ENCODE results near the gene ABI3BP.

Gene ABI3BP

DNA sequence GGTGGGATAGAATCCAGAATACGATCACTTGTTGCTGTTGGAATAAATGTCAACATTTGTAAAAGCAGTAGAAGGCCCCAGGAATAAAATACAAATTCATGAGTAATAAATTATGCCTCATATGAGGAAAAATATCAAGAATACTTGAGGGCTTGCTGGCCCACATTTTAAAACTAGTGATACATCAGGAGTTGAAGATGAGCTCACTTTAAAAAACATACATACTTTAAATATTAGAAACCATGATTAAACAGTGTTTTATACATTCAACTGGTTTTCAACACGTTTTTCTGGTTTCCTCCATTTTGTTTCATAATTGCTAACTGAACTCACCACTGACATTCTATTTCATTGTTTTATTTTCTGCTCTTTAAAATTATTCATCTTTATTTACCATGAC lies 142.5 kb downstream of the ABI3BP start:
- H3K9me3 ChIP-seq (replicated peaks; ENCODE audit: insufficient read depth, low read length) = no peaks in the 10 kb centered on the region
- H3K9ac ChIP-seq (ENCODE audit: low read length) = no peak overlapping the region
- no peak for TF ChIP-seq EZH2phosphoT487 (IDR thresholded peaks at IDR 0.05; ENCODE audit: low read length)
- no peak for TF ChIP-seq EZH2 (optimal IDR thresholded peaks at IDR 0.05; ENCODE audit: low read depth, low read length)
- TF ChIP-seq, protein P1, sequence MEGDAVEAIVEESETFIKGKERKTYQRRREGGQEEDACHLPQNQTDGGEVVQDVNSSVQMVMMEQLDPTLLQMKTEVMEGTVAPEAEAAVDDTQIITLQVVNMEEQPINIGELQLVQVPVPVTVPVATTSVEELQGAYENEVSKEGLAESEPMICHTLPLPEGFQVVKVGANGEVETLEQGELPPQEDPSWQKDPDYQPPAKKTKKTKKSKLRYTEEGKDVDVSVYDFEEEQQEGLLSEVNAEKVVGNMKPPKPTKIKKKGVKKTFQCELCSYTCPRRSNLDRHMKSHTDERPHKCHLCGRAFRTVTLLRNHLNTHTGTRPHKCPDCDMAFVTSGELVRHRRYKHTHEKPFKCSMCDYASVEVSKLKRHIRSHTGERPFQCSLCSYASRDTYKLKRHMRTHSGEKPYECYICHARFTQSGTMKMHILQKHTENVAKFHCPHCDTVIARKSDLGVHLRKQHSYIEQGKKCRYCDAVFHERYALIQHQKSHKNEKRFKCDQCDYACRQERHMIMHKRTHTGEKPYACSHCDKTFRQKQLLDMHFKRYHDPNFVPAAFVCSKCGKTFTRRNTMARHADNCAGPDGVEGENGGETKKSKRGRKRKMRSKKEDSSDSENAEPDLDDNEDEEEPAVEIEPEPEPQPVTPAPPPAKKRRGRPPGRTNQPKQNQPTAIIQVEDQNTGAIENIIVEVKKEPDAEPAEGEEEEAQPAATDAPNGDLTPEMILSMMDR (IDR thresholded peaks at IDR 0.05; ENCODE audit: low read length) = no peak
- H3K4me3 ChIP-seq (ENCODE audit: low read length) = no peak overlapping the region
- no peaks in the 10 kb centered on the region for H3K36me3 ChIP-seq (replicated peaks; ENCODE audit: insufficient read depth, low read length)
- H3K27ac ChIP-seq (ENCODE audit: low read length) = no peak overlapping the region
- H2AFZ ChIP-seq (ENCODE audit: low read length) = no peak overlapping the region
- no peaks in the 10 kb centered on the region for H3K27me3 ChIP-seq (replicated peaks; ENCODE audit: insufficient read depth, low read length)
- H3F3A ChIP-seq (ENCODE audit: insufficient read depth, low read length) = no peaks in the 10 kb centered on the region
- H3K9me2 ChIP-seq (replicated peaks; ENCODE audit: insufficient read depth, low read length) = no peaks in the 10 kb centered on the region
- no peak for DNase-seq
- H3K4me2 ChIP-seq (ENCODE audit: low read depth, low read length) = no peak overlapping the region
- no peaks in the 10 kb centered on the region for H3K79me2 ChIP-seq (ENCODE audit: low read length)
- no peaks in the 10 kb centered on the region for H4K20me1 ChIP-seq (ENCODE audit: insufficient read depth, low read length)
- H3K4me1 ChIP-seq (ENCODE audit: low read length) = no peaks in the 10 kb centered on the region

DNA sequence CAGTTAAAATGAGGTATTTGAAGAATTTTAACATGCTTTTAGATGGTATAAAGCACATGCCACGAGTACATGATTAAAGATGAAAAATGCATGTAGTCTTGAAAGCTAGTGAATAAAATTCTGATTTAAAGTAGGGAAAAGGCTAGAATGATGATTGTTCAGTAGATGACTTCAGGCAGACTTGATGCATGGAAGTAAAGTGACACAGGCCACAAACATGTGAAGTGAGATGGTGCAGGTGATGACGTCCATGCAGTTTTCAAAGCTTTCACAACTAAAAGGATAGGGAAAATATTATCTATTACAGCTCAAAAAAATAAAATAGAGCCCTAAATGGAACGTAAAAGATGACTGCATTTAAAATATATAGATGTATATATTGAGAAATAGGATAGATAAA lies 143.1 kb downstream of the ABI3BP start:
- H3K9me3 ChIP-seq (replicated peaks; ENCODE audit: insufficient read depth, low read length) = no peaks in the 10 kb centered on the region
- no peaks in the 10 kb centered on the region for H3F3A ChIP-seq (ENCODE audit: insufficient read depth, low read length)
- H3K27ac ChIP-seq (ENCODE audit: low read length) = no peak overlapping the region
- no peaks in the 10 kb centered on the region for H4K20me1 ChIP-seq (ENCODE audit: insufficient read depth, low read length)
- no peaks in the 10 kb centered on the region for H3K79me2 ChIP-seq (ENCODE audit: low read length)
- H3K36me3 ChIP-seq (replicated peaks; ENCODE audit: insufficient read depth, low read length) = no peaks in the 10 kb centered on the region
- no peak for DNase-seq
- H3K4me2 ChIP-seq (ENCODE audit: low read depth, low read length) = no peak overlapping the region
- H3K9me2 ChIP-seq (replicated peaks; ENCODE audit: insufficient read depth, low read length) = no peaks in the 10 kb centered on the region
- H3K9ac ChIP-seq (ENCODE audit: low read length) = no peak overlapping the region
- H2AFZ ChIP-seq (ENCODE audit: low read length) = no peak overlapping the region
- no peaks in the 10 kb centered on the region for H3K27me3 ChIP-seq (replicated peaks; ENCODE audit: insufficient read depth, low read length)
- TF ChIP-seq EZH2 (optimal IDR thresholded peaks at IDR 0.05; ENCODE audit: low read depth, low read length) (no peak), EZH2phosphoT487 (IDR thresholded peaks at IDR 0.05; ENCODE audit: low read length) (no peak)
- TF ChIP-seq, protein P1 (IDR thresholded peaks at IDR 0.05; ENCODE audit: low read length) = no peak
- H3K4me3 ChIP-seq (ENCODE audit: low read length) = no peak overlapping the region
- no peaks in the 10 kb centered on the region for H3K4me1 ChIP-seq (ENCODE audit: low read length)

DNA sequence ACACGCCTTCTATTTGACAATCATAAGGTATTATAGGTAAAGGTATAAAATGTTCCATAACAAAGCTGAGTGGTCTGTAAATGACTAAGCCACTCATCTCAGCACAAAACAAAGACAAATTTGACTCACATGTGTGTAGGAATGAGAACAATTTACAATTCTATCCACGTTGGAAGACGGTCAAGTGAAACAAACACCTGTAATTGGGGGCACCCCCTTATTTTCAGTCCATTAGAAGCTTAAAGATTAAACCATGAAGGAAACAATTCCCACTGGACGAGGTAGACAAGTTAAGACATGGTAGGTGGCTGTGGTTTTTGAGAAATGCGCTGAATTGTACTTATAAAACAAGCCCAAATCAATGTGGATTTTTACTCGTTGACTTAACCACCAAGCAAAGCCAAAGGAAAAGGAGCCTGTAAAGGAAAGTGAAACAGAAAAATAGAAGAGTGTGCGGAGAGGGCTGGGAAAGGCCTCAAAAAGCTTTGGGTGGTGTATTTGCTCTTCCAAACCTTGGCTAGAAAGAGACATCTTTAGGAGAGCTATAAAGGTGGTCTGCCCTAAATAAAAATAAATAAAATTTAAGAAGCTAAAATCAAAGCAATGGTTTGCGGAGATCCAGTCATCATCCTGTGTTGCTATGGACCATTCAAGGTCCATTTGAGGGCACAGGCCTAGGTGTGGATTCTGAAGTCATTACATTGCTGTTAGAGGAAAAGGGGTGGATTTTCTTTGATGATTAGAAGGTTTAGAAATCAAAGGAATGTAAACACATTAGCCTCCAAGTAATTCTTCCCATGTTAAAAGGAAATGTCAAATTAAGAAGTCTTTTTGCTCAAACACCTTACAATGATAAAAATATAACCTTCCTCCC lies 148.9 kb downstream of the ABI3BP start:
- H3K36me3 ChIP-seq (replicated peaks; ENCODE audit: insufficient read depth, low read length) = no peaks in the 10 kb centered on the region
- no peak for DNase-seq
- no peaks in the 10 kb centered on the region for H3K9me2 ChIP-seq (replicated peaks; ENCODE audit: insufficient read depth, low read length)
- H3K27me3 ChIP-seq (replicated peaks; ENCODE audit: insufficient read depth, low read length) = peaks cover 44% of the 10 kb centered on the region
- no peaks in the 10 kb centered on the region for H3F3A ChIP-seq (ENCODE audit: insufficient read depth, low read length)
- no peaks in the 10 kb centered on the region for H4K20me1 ChIP-seq (ENCODE audit: insufficient read depth, low read length)
- H3K4me1 ChIP-seq (ENCODE audit: low read length) = no peaks in the 10 kb centered on the region
- H3K79me2 ChIP-seq (ENCODE audit: low read length) = no peaks in the 10 kb centered on the region
- TF ChIP-seq EZH2 (optimal IDR thresholded peaks at IDR 0.05; ENCODE audit: low read depth, low read length) = no peak
- TF ChIP-seq, protein P1 (IDR thresholded peaks at IDR 0.05; ENCODE audit: low read length) = no peak
- no peak overlapping the region for H3K27ac ChIP-seq (ENCODE audit: low read length)
- H3K9ac ChIP-seq (ENCODE audit: low read length) = no peak overlapping the region
- H3K4me2 ChIP-seq (ENCODE audit: low read depth, low read length) = no peak overlapping the region
- no peak overlapping the region for H2AFZ ChIP-seq (ENCODE audit: low read length)
- H3K4me3 ChIP-seq (ENCODE audit: low read length) = no peak overlapping the region
- H3K9me3 ChIP-seq (replicated peaks; ENCODE audit: insufficient read depth, low read length) = no peaks in the 10 kb centered on the region

Data from MM.1S (cell line).